PC-3 (cell line): ENCODE results near the gene HID1.

Experiments
- EZH2 ChIP-seq: fragments of 300-600 bp; sonication (generic); IDR thresholded peaks from one replicate; pipeline ENCODE4 v1.6.1; 2017; ENCODE audit warnings: antibody characterized with exemption, mild to moderate bottlenecking, low read length; ENCODE audit not compliant: unreplicated experiment
- EZH2phosphoT487 ChIP-seq: fragments of 300-600 bp; sonication (generic); IDR thresholded peaks from 2 replicates; pipeline ENCODE4 v1.6.1; 2018; ENCODE audit warnings: mild to moderate bottlenecking, antibody characterized with exemption, low read length, borderline replicate concordance
- TF ChIP-seq, protein P1 (sequence below): fragments of 300-600 bp; sonication (generic); conservative IDR thresholded peaks from 2 replicates; pipeline ENCODE4 v1.5.1; 2017; ENCODE audit warnings: antibody characterized with exemption, low read depth, mild to moderate bottlenecking, low read length

GRCh38 chr17:74960570-74961342, 11.8 kb downstream of the HID1 start:
- no peak for TF ChIP-seq EZH2
- TF ChIP-seq, protein P1, sequence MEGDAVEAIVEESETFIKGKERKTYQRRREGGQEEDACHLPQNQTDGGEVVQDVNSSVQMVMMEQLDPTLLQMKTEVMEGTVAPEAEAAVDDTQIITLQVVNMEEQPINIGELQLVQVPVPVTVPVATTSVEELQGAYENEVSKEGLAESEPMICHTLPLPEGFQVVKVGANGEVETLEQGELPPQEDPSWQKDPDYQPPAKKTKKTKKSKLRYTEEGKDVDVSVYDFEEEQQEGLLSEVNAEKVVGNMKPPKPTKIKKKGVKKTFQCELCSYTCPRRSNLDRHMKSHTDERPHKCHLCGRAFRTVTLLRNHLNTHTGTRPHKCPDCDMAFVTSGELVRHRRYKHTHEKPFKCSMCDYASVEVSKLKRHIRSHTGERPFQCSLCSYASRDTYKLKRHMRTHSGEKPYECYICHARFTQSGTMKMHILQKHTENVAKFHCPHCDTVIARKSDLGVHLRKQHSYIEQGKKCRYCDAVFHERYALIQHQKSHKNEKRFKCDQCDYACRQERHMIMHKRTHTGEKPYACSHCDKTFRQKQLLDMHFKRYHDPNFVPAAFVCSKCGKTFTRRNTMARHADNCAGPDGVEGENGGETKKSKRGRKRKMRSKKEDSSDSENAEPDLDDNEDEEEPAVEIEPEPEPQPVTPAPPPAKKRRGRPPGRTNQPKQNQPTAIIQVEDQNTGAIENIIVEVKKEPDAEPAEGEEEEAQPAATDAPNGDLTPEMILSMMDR = 0 out of 2 replicates have a peak, but pooled peaks have one; percentile 13
- TF ChIP-seq EZH2phosphoT487 = no peak
